G401 (cell line): ENCODE data around the gene SRPX. TPM values are rescaled to one million over a fixed set of nuclear protein-coding genes. Genes with fewer than 3 reads are reported as not detected.

Source experiments
- DNase-seq: peaks from one replicate; pipeline ENCODE4 v3.0.0-alpha.2; 2015; ENCODE audit warnings: low spot score
- in situ Hi-C: cut with HindIII; loops from 2 replicates; pipeline ENCODE4 v1.10.0; 2016; ENCODE audit warnings: low sequenced_read_pairs, mixed read lengths
- total RNA-seq: library from RNA; depleted of rRNA; stranded (reverse); fragments of >200 nt; shearing (Covaris generic); gene quantifications from 2 replicates; pipeline ENCODE4 v1.2.3, GENCODE V29; 2014

SRPX gene
- total RNA-seq, 1 experiment from 2014 or later: not detected

GRCh38 chrX:38214044-38214443 lies 6.6 kb downstream of the SRPX start:
- in situ Hi-C loops: no loop called here
- DNase-seq: no peak

DNA sequence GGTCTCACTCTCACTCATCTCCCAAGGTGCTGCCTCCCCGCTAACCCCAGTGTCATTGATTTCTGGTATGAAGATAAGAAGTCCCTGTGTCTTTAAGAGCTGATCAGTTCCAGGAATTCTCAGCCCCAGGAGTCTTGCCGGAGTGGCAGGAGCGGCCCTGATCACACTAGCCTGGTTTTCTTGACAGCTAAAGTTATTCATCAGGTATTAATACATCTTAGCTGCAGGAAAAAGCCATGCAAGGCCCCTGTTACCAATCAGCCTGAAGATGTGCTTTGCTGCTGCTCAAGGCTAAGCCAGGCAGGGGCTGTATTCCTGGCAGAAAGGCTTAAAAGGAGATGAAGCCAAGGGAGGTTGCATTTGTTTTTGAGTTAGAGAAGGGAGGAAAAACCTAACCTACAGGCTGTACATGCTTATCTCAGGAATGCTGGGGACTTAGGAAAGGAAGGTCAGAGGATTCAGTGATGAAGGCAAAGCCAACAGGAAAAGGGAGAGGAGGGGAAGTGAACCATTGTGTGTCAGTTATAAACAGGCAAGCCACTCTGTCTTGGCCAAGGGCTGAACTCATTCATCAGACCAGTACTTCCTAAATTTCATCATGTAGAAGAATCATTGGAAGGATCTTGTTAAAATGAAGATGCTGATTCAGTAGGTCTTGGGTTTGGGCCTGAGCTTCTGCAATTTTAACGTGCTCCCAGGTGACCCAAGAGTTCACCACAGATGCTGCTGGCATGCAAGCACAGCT lies 8.6 kb downstream of the SRPX start:
- DNase-seq: no peak
- in situ Hi-C loops: no loop called here

DNA sequence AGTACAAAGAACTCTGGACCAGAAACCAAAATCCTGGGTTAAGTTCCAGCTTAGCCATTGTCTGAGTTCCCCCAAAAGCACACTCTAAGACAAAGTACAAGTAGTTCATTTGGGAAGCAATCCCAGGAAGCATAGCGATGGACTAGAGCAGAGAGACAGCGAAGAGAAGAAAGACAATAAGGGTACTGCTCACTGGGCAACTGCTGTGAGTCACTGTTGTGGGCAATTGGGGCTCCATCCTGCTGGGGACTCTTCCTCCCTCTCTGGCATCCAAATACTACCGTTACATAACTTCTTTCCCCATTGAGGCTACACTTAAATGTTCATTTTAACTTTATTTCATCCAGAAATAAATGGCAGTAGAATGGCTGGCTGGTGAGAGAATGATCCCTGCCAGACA lies 14.1 kb downstream of the SRPX start:
- peak; percentile 19 for DNase-seq
- in situ Hi-C loops: no loop called here

GRCh38 chrX:38206036-38206435 lies 14.6 kb downstream of the SRPX start:
- in situ Hi-C loops: no loop called here
- no peak for DNase-seq

DNA sequence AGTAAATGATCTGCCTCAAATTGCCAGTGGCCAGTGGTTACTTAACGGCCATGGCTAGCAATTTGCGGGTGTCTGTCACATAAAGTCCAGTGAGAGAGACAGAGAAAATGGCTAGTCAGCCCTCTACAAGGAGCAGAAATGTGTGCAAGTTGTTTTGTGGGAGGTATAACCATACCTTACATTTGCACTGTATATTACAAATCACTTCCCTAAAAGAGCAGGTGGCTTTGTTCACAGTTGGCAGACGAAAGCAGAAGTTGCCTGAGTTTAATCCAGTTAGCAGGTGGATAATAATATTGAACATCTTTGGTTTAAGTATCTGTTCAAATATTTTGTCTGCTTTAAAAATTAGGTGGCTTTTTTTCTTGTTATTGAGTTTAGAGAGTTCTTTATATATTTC lies 15.6 kb downstream of the SRPX start:
- in situ Hi-C loops: no loop called here

GRCh38 chrX:38192007-38192810 lies 28.5 kb downstream of the SRPX start:
- peak; percentile 4 for DNase-seq

More for the DNA sequence above, 15.6 kb downstream of the SRPX start:
- no peak for DNase-seq

GRCh38 chrX:38189431-38190250 lies 31.0 kb downstream of the SRPX start:
- no peak for DNase-seq
- in situ Hi-C loops: no loop called here

More at GRCh38 chrX:38192007-38192810, 28.5 kb downstream of the SRPX start:
- in situ Hi-C loops: no loop called here

DNA sequence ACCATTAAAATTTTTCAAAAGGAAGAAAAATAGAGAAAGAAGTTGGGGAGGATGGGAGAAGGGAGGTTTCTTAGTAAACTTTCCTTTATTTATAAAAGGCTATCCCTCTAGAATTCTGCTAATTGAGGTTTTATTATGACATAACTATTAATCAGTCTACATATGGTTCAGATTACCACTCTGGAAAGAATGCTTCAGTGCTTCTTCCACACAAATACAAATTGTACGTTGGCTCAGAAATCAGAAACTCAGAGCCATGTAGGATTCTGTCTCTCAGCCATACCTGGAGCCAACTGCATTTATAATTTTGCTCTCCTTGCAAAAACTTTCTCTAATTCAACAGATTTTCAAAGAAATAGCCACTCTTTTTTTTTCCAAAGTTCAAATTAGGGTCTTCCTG lies 37.1 kb downstream of the SRPX start:
- no peak for DNase-seq
- in situ Hi-C loops: no loop called here

- no peak for DNase-seq
- in situ Hi-C loops: no loop called here
Measured at GRCh38 chrX:38181357-38181756, 39.3 kb downstream of the SRPX start.

DNA sequence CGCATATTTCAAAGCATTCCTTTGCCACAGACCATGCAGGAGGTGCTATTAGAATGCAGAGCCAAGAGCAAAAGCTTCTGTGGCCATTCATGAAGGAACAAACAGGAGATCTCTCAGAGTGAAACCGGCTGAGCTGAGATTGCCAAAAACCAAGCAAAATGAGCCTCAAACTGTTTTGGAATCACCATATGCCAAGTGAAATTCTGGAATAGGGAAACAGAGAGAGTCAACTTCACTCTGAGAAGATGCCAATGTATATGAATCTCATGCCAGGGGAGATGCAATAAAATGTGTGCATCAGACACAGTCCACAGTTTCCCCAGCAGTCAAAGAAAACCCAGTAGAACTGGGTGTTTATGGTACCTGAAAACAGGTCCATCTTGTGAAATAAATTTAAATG lies 42.3 kb downstream of the SRPX start:
- in situ Hi-C loops: no loop called here
- no peak for DNase-seq

GRCh38 chrX:38175139-38175538 lies 45.5 kb downstream of the SRPX start:
- in situ Hi-C loops: no loop called here
- DNase-seq: peak; percentile 9

GRCh38 chrX:38172596-38172995 lies 48.1 kb downstream of the SRPX start:
- in situ Hi-C loops: no loop called here
- no peak for DNase-seq

GRCh38 chrX:38170556-38170955 lies 50.1 kb downstream of the SRPX start:
- in situ Hi-C loops: no loop called here
- no peak for DNase-seq

- in situ Hi-C loops: no loop called here
- DNase-seq: peak; percentile 3
Measured at GRCh38 chrX:38166478-38167083, 54.1 kb downstream of the SRPX start.

- no peak for DNase-seq
- in situ Hi-C loops: no loop called here
Measured at GRCh38 chrX:38165023-38165422, 55.6 kb downstream of the SRPX start.

- no peak for DNase-seq
- in situ Hi-C loops: no loop called here
Measured at GRCh38 chrX:38163193-38163592, 57.5 kb downstream of the SRPX start.

DNA sequence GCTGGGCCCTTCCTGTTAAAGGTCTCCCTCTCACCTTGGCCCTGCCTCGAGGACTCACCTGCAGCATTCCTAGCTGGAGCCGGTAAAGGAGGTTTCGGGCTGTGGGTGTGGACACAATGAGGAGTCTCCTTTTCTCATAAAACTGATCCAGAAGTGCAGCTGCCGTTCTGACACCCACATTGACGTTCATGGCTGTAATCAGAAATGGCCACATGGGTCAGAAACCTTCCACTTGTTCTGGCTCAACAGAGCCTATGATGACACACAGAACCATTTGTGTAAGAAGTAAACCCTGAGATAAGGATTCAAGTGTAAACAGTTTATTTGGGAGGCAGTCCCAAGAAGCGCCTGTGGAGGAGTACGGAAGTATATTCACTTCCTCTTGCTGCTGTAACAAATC lies 63.8 kb downstream of the SRPX start:
- in situ Hi-C loops: no loop called here

DNA sequence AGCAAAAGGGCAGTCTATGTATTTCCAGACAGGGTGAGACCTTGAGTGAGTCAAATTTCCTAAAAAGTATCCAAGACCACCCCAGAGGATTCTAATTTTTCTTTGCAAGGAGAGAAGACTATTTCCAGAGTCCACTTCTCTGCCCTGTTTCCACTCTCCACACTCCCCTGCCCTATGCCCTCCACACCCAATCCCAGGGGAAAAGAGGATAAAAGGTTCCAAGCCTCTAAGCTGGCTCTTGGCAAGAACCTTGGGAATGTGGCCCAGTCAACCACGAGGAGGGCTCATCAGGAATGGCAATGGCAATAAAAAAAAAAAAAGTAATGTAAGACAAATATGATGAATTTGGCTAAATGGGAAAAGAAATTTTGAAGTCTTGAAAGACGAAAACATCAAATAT lies 65.9 kb downstream of the SRPX start:
- no peak for DNase-seq
- in situ Hi-C loops: no loop called here

More for the DNA sequence above, 63.8 kb downstream of the SRPX start:
- no peak for DNase-seq

DNA sequence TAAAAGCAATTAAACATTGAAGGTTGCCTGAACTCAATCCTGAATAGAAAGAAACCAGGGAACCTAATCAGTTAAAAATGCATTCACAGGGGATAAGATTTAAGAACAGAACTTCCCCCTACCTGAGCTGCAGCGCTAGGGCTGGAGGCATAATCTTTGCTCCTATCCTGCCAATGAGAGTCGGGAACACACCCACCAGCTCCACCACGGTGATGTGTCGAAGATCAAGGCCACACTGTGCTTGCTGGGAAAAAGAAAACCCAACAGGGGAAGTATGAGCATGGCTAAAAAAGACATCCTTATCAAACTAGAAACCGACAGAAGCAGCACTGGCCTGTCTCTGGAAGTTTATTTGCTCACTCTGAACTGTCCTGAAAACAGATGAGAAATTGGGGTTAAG lies 66.3 kb downstream of the SRPX start:
- in situ Hi-C loops: no loop called here
- no peak for DNase-seq
